ENCODE results near the gene GABRD. TPM values are rescaled to one million over a fixed set of nuclear protein-coding genes. Genes with fewer than 3 reads are reported as not detected.

GABRD gene
- total RNA-seq, 4 donors from 2014 or later, result not detected

- no peak for TF ChIP-seq CTCF (IDR thresholded peaks at IDR 0.05)
- ATAC-seq (ENCODE audit: low FRiP score) (no peak), DNase-seq (ENCODE audit: low spot score) (no peak)
Measured at GRCh38 chr1:2080140-2080539, 61.0 kb downstream of the GABRD start.

Other genes with a start within 250 kb of the GABRD start
- gene NADK, start 240.9 kb upstream of the GABRD start, total RNA-seq, result 100 to 1,000 TPM in 3 of 4 donors, 10 to 100 TPM in 1; 97.2 to 136 (median 114) TPM
- gene GNB1, start 128.3 kb upstream of the GABRD start, total RNA-seq, result 100 to 1,000 TPM; 104 to 175 (median 152) TPM
- not detected for gene CALML6, start 104.1 kb upstream of the GABRD start, total RNA-seq
- gene TMEM52, start 100.1 kb upstream of the GABRD start, total RNA-seq, result 1 to 10 TPM in 3 of 4 donors, under 1 TPM in 1; 0.74 to 5.7 (median 3.5) TPM
- gene CFAP74, start 15.6 kb upstream of the GABRD start, total RNA-seq, result under 1 TPM in 1 of 4 donors, not detected in 3; 0.24 TPM
- 1 to 10 TPM; 2.5 to 8.1 (median 2.6) TPM for gene PRKCZ, start 31.1 kb downstream of the GABRD start, total RNA-seq
- gene FAAP20, start 175.4 kb downstream of the GABRD start, total RNA-seq, result 10 to 100 TPM; 14.2 to 24.9 (median 21.8) TPM
- gene SKI, start 209.0 kb downstream of the GABRD start, total RNA-seq, result 10 to 100 TPM; 35.3 to 54.0 (median 47.3) TPM

All from omental fat pad (tissue), 4 donors.